Measurements from ENCODE around the gene FAM234B.

Gene FAM234B

DNA sequence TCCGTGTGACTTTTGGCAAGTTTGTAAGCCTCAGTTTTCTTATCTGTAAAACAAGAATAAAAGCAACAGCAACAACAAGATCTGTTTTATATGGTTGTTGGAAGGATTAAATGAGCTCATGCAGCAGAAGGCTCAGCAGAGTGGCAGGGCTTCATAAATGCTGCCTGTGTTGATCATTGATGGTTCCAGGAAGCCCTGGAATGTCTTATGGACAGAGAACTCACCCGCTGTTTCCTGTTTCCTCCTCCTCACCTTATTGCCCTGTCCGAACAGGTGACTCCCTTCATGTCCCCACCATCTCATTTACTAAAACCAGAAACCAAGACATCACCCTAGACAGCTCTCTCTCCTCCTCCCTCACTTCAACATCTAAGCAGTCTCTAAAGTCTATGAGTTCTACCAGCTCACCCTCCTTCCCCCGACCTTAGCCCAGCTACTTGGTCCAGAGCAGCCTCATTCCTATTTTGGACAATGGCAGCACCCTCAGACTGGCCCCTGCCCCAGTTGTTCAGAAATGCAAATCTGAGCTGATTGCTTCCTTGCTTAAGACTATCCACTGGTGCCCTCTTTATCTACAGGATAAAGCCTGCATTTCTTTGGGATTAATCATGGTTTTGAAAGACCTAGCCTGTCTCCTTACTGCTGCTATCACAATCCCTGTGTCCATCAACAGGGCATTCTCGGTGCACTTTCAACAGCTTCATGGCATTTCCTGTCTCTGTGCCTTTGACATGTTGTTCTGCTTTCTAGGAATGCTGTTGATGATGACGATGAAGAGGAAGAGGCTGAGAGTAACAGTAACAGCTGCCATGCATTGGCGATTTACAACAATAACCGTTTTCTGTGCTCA is 80.7 kb downstream of the FAM234B start:
- DNase-seq, result no peak

DNA sequence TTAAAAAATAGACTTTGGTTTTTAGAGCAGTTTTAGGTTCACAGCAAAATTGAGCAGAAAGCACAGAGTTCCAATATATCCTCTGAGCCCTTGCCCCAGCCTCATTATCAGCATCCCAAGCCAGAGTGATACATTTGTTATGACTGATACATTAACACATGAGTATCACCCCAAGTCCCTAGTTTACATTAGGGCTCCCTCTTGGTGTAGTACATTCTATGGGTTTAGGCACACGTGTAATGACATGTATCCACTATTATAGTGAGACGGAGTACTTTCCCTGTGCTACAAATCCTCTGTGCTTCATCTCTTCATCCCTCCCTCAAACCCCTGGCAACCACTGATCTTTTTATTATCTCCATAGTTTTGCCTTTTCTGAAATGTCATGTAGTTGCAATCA is 81.8 kb downstream of the FAM234B start:
- DNase-seq, result no peak

DNA sequence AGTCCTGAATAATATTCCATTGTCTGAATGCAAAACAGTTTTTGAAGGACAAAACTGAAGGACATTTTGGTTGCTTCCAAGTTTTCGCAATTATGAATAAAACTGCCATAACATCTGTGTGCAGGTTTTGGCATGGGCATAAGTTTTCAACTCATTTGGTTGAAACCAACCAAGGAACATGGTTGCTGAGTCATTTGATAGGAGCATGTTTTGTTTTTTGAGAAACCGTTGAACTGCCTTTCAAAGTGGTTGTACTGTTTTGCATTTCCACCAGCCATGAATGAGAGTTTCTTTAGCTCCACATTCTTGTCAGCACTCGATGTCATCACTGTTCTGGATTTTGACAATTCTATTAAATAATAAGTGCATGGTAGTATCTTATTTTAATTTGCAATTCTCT is 82.3 kb downstream of the FAM234B start:
- DNase-seq, result no peak

- no peak for DNase-seq
Observed at GRCh38 chr12:13127444-13127843, 83.3 kb downstream of the FAM234B start.

GRCh38 chr12:13128291-13128965 is 84.2 kb downstream of the FAM234B start:
- DNase-seq, result no peak

- DNase-seq, result no peak
Observed at GRCh38 chr12:13130981-13131380, 86.8 kb downstream of the FAM234B start.

All from T-helper 9 cell (primary cell).